Measurements from ENCODE around the gene AMACR. TPM values are rescaled to one million over a fixed set of nuclear protein-coding genes. Genes with fewer than 3 reads are reported as not detected.

The AMACR gene
- total and polyA plus RNA-seq, 2 of the 13 experiments (the other 11 are each of a cell fraction or from before 2014, with no cell fraction given): 8.9 to 19.7 TPM

DNA sequence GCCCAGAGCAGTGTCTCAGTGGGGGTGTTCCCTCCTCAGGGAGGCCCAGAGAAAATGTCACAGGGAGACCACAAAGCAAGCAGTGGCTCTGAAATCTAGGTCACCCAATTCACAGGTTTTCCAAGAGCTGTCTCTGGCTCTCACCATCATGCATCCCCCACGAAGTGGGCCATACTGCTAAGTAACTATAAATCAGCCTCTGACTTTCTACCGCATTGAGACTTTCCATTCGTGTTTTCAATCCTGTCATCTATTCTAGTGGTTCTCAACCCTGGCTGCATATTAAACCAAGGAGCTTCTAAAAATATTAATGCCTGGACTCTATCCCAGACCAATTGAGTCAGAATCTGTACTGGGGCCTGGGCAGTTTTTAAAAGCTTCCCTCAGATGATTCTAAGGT, 37.2 kb upstream of the AMACR start:
- BruUV-seq (replicated peaks): no TSS peak
- Histone ChIP-seq H3K4me1 (ENCODE audit: insufficient read depth, low read length) (peaks cover 14% of the 10 kb centered on the region), H3K4me2 (ENCODE audit: low read depth, low read length) (no peak overlapping the region), H3K9me3 (ENCODE audit: low read length) (no peaks in the 10 kb centered on the region), H4K20me1 (ENCODE audit: insufficient read depth, low read length) (no peaks in the 10 kb centered on the region), H3K79me2 (ENCODE audit: insufficient read depth, low read length) (no peaks in the 10 kb centered on the region), H3K27ac (ENCODE audit: extremely low read length, insufficient read depth, low read length) (no peak overlapping the region), H3K9ac (ENCODE audit: insufficient read depth, low read depth, low read length) (no peak overlapping the region), H3K4me3 (replicated peaks in 1 of 3; ENCODE audit: insufficient read depth in 1 of 3, low read depth in 2 of 3, low read length in 3 of 3) (no peak overlapping the region), H2AFZ (ENCODE audit: low read length) (no peak overlapping the region), H3K36me3 (replicated peaks in 1 of 2; ENCODE audit: control insufficient read depth in 1 of 2, insufficient read depth in 2 of 2, low read length in 2 of 2) (no peaks in the 10 kb centered on the region), H3K27me3 (ENCODE audit: control insufficient read depth in 1 of 2, insufficient read depth in 2 of 2, low read length in 2 of 2) (no peaks in the 10 kb centered on the region)
- TF ChIP-seq, protein P1, sequence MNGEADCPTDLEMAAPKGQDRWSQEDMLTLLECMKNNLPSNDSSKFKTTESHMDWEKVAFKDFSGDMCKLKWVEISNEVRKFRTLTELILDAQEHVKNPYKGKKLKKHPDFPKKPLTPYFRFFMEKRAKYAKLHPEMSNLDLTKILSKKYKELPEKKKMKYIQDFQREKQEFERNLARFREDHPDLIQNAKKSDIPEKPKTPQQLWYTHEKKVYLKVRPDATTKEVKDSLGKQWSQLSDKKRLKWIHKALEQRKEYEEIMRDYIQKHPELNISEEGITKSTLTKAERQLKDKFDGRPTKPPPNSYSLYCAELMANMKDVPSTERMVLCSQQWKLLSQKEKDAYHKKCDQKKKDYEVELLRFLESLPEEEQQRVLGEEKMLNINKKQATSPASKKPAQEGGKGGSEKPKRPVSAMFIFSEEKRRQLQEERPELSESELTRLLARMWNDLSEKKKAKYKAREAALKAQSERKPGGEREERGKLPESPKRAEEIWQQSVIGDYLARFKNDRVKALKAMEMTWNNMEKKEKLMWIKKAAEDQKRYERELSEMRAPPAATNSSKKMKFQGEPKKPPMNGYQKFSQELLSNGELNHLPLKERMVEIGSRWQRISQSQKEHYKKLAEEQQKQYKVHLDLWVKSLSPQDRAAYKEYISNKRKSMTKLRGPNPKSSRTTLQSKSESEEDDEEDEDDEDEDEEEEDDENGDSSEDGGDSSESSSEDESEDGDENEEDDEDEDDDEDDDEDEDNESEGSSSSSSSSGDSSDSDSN (CRISPR knock-in tag; IDR thresholded peaks at IDR 0.05): no peak
- TF ChIP-seq ATF1 (CRISPR knock-in tag; IDR thresholded peaks at IDR 0.05): no peak
- no peak for TF ChIP-seq ZSCAN22 (CRISPR knock-in tag; IDR thresholded peaks at IDR 0.05)
- TF ChIP-seq, protein P2, sequence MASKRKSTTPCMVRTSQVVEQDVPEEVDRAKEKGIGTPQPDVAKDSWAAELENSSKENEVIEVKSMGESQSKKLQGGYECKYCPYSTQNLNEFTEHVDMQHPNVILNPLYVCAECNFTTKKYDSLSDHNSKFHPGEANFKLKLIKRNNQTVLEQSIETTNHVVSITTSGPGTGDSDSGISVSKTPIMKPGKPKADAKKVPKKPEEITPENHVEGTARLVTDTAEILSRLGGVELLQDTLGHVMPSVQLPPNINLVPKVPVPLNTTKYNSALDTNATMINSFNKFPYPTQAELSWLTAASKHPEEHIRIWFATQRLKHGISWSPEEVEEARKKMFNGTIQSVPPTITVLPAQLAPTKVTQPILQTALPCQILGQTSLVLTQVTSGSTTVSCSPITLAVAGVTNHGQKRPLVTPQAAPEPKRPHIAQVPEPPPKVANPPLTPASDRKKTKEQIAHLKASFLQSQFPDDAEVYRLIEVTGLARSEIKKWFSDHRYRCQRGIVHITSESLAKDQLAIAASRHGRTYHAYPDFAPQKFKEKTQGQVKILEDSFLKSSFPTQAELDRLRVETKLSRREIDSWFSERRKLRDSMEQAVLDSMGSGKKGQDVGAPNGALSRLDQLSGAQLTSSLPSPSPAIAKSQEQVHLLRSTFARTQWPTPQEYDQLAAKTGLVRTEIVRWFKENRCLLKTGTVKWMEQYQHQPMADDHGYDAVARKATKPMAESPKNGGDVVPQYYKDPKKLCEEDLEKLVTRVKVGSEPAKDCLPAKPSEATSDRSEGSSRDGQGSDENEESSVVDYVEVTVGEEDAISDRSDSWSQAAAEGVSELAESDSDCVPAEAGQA (IDR thresholded peaks at IDR 0.05; ENCODE audit: low read depth): no peak
- TF ChIP-seq, protein P2 (CRISPR knock-in tag; IDR thresholded peaks at IDR 0.05; ENCODE audit: borderline replicate concordance): no peak
- TF ChIP-seq ZNF12 (CRISPR knock-in tag; IDR thresholded peaks at IDR 0.05): no peak
- TF ChIP-seq THAP11 (CRISPR knock-in tag; IDR thresholded peaks at IDR 0.05): no peak
- TF ChIP-seq ZZZ3 (CRISPR knock-in tag; IDR thresholded peaks at IDR 0.05; ENCODE audit: borderline replicate concordance): no peak
- TF ChIP-seq, protein P3, sequence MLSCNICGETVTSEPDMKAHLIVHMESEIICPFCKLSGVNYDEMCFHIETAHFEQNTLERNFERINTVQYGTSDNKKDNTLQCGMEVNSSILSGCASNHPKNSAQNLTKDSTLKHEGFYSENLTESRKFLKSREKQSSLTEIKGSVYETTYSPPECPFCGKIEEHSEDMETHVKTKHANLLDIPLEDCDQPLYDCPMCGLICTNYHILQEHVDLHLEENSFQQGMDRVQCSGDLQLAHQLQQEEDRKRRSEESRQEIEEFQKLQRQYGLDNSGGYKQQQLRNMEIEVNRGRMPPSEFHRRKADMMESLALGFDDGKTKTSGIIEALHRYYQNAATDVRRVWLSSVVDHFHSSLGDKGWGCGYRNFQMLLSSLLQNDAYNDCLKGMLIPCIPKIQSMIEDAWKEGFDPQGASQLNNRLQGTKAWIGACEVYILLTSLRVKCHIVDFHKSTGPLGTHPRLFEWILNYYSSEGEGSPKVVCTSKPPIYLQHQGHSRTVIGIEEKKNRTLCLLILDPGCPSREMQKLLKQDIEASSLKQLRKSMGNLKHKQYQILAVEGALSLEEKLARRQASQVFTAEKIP (CRISPR knock-in tag; IDR thresholded peaks at IDR 0.05; ENCODE audit: borderline replicate concordance): no peak
- TF ChIP-seq RCOR2 (CRISPR knock-in tag; IDR thresholded peaks at IDR 0.05): no peak
- ATAC-seq: no peak
- ChIA-PET POLR2A (interaction anchor here (1.4 kb wide), 1 partner anchor 9 kb away, joined by 8 read pairs; no protein-coding TSS in a partner anchor), CTCF (ENCODE audit: low intra/inter-chr PET ratio, low total read pairs) (no interaction called here)
- intact Hi-C loops (cut with micrococcal nuclease; ENCODE audit: unreplicated experiment): no loop called here
- DNase-seq (ENCODE audit: low spot score): no peak
- no peak for FAIRE-seq
- 95% methylated on average over 3 of the region's 3 CpGs for WGBS (ENCODE audit: low lambda C conversion rate)
- in situ Hi-C loops (cut with HindIII; ENCODE audit: extremely low pct_ligation_motif_present, low pct_unique_long_range_greater_than_20kb): no loop called here
